GM21360 (cell line): Measurements from ENCODE around the gene RIN1.
"Not testable (repeated sequence)": the region's sequence is repeated elsewhere in the genome, so short reads cannot be mapped to it uniquely, and the experiment has no call there.

ENCODE experiments used
- ATAC-seq: cut with Tn5 transposase; IDR thresholded peaks from one replicate; pipeline ENCODE4 v1.9.1; 2021; ENCODE audit warnings: mild to moderate bottlenecking, moderate library complexity; ENCODE audit not compliant: unreplicated experiment

The RIN1 gene, protein sequence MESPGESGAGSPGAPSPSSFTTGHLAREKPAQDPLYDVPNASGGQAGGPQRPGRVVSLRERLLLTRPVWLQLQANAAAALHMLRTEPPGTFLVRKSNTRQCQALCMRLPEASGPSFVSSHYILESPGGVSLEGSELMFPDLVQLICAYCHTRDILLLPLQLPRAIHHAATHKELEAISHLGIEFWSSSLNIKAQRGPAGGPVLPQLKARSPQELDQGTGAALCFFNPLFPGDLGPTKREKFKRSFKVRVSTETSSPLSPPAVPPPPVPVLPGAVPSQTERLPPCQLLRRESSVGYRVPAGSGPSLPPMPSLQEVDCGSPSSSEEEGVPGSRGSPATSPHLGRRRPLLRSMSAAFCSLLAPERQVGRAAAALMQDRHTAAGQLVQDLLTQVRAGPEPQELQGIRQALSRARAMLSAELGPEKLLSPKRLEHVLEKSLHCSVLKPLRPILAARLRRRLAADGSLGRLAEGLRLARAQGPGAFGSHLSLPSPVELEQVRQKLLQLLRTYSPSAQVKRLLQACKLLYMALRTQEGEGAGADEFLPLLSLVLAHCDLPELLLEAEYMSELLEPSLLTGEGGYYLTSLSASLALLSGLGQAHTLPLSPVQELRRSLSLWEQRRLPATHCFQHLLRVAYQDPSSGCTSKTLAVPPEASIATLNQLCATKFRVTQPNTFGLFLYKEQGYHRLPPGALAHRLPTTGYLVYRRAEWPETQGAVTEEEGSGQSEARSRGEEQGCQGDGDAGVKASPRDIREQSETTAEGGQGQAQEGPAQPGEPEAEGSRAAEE

DNA sequence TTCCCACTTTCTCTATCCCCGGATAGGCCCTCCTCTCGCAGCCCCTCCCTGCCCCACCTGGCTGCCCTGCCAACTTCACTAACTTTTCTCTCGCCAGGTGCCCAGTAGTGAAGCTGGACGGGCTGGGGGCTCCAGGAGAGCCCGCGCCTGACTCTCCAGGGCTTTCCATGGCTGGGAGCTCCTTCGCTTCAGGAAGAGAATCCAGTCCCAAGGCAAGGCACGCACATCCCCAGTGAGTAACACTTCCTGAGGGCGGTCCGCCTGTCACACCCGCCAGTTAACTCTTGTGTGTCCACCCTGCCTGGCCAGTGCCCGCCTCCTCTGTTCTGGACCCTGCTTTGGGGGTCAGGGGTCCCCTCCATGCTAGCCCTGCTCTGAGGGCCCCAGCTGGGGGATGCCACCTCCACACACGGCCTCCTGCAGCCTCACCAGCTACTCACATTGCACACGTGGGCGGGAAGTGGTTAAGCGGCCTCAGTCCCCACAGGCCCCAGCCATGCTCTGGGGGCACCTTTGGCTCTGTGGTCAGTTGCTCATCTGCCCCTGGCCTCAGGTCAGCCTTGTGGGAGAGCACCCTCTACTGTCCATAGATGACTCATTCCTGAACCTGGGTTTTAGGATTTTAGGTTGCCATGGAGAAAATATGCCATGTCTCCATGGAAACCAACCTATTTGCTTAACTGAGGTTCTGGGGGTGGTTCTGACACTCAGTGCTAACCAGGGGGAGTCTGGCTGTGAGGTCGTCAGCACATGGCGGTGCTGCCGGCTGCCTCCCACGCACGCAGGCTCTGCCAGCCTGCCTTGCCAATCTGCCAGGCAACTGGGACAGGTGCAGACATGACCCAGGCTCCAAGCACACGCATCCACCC, at the start of gene RIN1:
RIN1 (minus strand) TSS at position 201 of the 869 bp plus-strand sequence; CDS start at position 169, 32 bp downstream.
- no peak for ATAC-seq

DNA sequence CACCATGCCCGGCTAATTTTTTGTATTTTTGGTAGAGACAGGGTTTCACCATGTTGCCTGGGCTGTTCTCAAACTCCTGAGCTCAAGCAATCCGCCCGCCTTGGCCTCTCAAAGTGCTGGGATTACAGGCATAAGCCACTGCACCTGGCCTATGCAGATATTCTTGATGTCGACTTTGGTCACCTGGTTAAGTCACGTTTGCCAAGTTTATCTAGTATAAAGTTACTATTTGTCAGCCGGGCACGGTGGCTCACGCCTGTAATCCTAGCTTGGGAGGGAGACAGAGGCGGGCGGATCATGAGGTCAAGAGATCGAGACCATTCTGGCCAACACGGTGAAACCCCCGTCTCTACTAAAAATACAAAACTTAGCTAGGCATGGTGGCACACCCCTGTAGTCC, 48.1 kb upstream of the RIN1 start:
- not testable (repeated sequence) for ATAC-seq

DNA sequence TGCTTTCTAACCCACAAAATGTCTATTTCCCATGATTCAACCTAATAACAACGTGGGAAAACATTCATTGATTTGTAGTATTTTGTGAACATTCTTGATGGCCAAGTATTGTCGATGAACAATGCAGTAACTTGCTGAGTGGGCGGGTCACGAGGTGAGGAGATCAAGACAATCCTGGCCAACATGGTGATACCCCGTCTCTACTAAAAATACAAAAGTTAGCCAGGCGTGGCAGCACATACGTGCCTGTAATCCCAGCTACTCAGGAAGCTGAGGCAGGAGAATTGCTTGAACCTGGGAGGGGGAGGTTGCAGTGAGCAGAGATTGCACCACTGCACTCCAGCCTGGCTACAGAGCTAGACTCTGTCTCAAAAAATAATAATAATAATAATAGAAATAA, 44.0 kb upstream of the RIN1 start:
- ATAC-seq, result not testable (repeated sequence)

DNA sequence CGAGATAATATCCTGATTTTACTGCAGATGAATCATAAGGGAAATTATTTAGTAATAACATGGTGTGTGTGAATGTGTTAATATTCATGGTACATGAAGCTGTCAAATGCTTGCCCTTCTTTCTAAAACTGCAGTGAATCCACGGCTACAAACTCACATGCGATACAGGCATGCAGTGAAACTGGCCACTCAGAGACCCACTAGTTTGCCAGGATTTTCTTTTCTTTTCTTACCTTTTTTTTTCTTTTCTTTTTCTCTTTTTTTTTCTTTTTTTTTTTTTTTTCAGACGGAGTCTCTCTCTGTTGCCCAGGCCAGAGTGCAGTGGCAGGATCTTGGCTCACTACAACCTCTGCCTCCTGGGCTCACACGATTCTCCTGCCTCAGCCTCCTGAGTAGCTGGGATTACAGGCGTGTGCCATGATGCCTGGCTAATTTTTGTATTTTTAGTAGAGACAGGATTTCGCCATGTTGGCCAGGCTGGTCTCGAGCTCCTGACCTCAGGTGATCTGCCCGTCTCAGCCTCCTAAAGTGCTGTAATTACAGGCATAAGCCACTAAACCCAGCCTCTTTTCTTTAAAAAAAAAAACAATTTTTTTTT, 37.6 kb upstream of the RIN1 start:
- ATAC-seq, result not testable (repeated sequence)

DNA sequence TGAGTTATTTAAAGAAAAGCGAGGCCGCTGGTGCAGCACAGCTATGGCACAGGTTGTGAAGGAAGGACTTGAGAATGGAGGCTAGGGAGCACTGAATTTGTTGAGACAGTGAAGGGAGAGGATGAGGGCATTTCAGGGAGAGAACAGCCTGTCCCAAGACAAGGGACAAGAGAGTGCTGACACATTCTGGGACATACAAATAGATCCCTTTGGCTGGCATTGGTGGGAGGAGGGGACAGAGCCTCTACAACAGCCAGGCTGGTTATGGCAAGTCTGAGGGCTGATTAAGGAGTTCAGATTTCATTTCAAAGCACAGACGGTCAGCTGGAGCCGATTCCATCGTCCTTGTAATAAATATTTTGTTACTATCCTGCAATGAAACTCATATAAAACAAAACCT, 37.0 kb upstream of the RIN1 start:
- no peak for ATAC-seq

DNA sequence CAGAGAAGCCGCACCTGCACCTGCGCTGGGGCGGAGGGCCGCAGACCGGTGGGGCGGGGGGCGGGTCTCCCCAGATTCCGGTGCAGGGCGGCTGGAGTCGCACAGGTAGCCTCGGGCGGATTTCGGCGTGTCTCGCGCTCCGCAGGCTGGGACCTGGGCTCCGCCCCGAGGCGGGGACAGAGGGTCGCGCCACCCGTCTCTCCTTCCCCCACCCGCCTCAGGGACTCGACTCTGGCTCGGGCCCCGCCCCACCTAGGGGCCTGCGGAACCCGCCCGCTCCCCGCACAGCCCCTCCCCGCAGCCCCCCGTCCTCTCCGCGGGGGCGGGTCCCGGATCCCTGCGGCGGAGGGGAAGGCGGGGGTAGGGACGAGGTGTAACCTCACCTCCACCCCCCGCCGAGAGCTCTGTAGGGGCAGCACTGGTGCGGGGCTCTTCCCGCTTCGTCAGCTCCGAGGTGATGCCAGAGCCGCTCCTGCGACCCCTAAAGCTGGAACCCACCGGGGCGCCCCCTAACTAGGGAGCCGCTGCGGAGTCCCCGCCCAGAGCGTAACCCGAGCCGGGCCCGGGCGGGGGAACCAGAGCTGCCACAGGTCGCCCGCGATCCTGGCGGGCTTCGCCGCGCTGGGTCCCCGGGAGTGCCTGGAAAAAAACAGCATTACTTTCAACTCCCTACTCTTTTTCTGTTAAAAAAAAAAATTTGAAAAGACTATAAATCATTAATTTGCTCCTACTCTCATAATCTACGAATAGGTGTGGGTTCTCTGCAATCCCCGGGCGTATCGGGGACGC, 35.6 kb upstream of the RIN1 start, which contains the start of gene SLC29A2:
SLC29A2 (minus strand) TSS at position 134 of the 789 bp plus-strand sequence. CDS start 169 bp downstream, outside the sequence.
- ATAC-seq, result peak; percentile 69

DNA sequence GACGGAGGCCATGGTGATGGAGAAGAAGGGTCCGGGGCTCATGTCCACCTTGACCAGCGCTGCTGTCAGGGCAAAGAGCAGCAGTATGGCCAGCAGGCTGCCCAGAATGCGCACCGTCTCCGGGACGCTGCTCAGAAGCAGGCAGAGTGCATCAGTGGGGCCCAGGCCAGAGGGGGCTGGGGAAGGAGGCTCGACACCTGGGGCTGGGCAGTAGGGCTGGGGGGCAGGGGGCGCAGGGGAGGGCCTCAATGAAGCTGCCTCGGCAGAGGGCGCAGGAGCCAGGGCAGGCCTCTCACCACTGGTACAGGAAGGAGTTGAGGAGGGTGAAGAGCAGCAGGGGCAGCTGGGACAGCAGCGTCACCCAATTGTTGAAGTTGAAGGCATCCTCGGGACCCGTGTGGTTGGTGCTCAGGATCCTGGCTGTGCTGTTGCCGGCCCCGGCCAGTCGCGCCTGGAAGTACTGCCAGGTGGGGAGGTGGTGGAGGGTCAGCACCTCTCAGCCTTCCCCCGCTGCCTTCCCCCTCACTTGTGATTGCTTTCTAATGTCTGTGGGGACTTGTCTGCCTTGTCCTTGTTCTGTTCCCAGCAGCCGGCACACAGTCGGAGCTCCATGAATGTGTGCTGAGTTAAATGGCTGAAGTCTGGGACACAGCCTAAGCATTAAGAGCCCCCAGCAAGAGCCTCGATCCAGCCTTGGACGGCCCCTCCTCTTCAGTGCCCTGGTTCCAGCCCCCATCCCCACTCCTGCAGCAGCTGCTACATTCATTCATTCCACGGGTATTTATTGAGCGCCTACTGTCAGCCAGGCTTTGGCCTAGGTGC, 33.0 kb upstream of the RIN1 start:
- no peak for ATAC-seq

DNA sequence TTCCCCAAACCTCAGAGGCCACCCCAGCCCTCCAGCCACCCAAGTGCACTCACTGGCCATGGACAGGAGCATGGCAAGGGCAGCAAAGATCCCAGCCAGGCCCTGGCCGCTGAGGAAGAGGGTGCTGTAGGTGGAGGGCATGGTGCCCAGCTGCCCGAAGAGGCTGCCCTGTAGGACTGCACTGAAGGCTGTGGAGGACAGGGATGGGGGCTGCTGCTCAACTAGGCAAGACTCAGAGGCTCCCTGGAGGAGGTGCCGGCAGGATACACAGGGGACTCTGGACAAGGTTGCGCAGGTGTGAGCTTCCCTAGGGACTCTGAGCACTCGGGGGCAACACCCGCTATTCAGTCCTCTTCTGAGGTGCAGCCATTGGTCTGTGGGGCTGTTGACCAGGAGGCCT, 32.2 kb upstream of the RIN1 start:
- no peak for ATAC-seq

DNA sequence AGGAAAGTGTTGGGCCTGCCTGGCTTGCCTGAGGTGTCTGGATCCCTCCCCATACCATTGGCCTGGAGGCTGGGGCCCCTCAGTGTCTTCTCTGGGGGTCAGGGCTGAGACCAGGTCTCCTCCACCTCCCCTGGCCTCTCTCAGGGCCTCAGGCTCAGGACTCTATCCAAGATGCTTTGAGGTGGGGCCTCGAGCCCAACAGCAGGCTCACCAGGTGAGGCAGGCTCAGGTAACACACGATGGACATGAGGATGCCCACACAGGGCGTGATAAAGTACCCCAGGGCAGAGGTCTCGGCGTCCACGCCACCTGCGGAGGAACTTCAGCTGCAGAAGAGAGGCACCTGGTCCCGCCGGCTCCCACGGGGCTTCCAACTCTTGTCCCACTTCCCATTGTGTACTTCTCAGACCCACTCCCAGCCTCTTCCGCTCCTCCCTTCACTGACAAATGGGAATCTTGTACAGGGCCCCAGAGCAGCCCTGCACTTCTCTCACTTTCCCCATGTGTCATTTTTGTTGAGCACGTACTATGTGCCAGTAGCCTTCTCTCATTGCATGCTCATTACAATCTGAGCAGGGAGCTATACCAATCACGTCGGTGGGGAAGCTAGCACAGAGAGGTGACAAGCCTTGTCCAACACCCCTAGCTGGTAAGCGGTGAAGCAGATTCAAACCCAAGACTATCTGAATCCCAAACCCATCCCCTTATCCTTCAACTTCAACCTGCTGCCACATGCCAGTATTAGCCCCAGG, 31.5 kb upstream of the RIN1 start:
- no peak for ATAC-seq

DNA sequence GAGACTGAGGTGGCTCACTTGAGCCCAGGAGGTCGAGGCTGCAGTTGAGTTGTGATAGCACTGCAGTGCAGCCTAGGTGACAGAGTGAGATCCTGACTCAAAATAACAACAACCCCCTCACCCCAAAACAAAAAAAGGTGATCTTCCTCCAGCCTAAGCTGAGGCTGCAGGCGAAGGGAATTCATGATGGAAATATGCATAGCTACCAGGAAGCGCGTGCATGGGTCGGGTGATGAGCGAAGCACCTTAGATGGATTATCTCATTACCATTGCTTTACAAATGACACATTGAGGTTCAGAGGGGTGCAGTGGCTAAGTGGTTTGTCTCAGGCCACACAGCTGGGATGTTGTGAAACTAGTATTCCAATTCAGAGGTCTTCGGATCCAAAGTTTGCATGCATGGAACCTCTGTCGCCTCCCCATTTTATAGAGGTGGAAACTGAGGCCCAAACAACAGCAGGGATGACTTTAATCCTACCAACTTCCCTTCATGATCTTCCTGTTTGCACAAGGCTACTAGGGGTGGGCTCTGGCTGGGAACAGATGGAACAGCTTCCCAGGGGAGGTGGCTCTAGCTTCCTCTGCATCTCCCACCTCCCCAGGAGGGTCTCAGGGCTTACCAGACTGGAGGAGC, 30.7 kb upstream of the RIN1 start:
- ATAC-seq, result no peak

DNA sequence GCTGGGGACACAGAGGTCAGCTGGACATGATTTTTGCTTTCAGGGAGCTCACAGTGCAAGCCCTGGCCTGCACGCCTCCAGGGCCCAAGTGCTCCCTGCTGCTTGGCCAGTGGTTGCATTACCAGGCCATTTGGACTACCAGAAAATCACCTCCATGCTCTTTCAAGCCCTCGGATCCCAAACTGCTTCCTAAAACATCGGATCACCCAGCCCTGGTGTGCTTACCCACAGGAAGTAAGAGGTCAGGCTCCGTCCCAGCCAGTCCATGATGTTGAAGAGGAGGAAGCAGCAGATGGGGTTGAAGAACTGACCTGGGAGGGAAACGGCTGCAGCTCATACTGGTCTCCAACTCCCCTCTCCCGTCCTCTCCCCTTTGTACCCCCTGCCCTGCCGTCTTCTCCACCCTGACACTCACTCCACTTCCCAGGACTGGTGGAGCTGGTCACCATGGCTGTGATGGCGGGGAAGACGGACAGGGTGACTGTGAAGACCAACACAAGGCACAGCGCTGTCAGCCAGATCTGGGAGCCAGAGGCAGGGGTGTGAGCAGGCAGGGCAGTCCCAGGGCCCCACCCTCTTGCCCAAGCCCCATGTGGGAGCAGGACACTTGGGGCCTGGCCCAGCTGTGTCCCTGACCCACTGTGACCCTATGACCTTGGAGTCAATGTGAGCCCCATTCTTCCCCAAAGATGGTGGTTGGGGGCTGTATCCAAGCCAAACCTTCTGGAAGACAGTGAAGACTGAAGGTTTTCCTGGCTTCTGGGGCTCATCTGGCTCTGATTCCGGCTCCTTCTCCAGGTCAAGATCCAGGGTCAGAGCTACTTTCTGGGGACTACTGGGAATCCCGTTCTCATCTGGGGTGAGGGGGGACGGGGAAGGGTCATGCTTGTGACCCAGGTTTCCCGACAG, 29.7 kb upstream of the RIN1 start:
- ATAC-seq, result no peak

DNA sequence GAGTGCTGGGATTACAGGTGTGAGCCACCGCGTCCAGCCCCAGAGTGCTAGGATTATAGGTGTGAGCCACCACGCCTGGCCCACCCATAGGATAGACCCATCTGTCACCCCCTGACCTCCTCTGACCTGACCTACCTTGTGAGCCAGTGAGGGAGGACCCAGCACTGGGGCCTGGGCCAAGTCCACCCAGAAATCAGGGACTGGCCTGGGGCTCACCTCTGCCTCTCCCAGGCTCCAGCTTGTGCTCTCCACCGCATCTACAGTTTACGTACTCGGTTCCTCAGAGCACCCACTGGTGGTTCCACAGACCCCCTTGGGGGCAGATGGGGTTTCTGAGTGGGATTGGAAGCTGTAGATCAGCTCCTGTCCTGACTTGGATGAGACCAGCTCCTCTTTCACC, 28.9 kb upstream of the RIN1 start:
- ATAC-seq, result no peak

DNA sequence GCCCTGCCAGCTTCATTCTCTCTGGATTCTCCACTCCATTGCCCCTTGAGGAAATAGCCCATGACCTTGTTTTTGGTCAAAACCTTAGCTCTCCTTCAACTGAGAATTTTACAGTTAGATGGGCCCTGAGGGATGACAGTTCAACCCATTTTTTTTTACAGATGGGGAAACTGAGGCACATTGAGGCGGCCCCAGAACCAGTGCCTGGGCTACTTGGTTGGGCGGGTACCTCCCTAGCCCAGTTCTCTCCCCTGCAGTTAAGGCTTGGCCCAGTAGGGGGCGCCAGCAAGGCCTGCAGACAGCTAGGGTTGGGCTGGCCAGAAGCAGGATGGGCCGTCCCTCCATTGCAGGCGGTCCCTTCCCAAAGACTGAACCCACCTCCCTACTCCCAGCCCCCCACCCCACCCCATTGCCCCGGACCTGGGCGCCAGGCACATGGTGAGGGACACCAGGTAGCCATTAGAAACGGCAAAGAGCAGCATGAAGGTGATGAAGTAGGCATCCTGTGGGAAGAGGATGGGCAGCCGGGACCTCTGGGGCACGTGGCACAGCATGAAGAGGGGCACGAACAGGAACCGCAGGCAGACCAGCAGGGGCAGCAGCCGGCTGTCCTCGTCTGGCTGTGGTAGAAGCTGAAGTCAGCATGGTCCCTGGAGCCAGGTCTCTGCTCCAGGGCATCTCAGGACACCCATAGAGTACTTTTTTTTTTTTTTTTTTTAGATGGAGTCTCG, 27.7 kb upstream of the RIN1 start:
- ATAC-seq, result no peak

DNA sequence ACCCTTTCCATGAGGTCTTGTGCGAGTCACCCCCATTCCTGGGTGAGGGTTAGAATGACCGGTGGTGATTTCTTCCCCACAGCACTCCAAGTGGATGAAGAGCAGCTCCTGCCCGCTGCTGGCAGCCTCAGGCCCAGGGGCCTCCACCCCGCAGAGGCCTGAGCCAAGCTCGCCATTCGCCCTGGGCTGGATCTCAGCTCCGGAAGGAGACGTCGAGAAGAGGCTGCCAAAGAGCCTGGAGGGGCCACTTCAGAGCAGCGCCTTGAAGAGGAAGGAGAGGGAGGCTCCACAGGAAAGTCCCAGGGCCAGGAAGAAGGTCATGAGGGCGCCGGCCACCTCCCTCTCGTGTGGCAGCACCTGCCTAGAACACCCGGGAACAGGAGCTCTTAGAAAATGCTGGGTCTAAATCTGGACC, 27.0 kb upstream of the RIN1 start:
- ATAC-seq, result no peak

DNA sequence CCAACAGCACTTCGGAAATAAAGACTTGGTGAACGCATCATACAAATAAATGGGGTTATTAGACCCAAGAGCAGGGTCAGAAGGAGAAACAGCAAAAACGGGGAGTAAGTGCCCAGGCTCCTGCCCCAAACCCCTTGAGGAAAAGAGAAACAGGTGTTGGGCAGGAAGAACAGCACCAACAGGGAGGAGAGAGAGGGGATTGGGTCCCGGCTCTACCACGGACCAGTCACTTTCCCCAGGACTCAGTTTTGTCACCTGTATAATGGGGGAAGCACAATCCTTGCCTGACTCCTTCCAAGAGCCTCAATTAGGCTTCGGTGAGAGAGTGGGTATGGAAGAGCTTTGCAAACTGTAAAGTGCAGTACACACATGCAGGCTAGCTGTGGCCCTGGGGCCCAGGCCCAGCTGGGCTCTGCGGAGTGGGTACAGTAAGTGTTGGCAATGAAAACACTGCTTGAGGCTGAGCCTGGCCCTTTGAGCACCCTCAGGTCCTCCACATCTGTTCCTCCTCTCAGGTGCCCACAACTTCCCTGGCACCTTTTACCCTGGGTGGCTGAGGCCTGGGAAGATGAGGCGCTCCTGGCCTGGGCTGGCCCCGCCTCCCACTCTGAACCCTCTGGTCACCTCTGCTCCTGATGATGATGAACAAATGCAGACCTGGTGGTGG, 26.4 kb upstream of the RIN1 start:
- ATAC-seq, result no peak
